ENCODE results near the gene BAAT. TPM values are rescaled to one million over a fixed set of nuclear protein-coding genes. Genes with fewer than 3 reads are reported as not detected.

Gene BAAT
- total and polyA plus RNA-seq, 8 donors, result 0.55 TPM; not detected in 7

Small RNAs within 50 kb of the gene (small RNA-seq; reads per million reads assigned to genes)
- 0 reads per million in 4 donors for gene RF00322

Other genes starting within 250 kb of the BAAT start
- gene MRPL50, start 13.6 kb upstream of the BAAT start, total RNA-seq, result 10 to 100 TPM in 3 of 5 donors, 1 to 10 TPM in 1, under 1 TPM in 1; 0.87 to 46.1 (median 22.8) TPM
- 10 to 100 TPM in 2 of 3 donors, 1 to 10 TPM in 1; 7.0 to 12.2 (median 11.8) TPM for gene MRPL50, start 13.6 kb upstream of the BAAT start, polyA plus RNA-seq
- gene ZNF189, start 13.8 kb upstream of the BAAT start, total RNA-seq, result 10 to 100 TPM in 4 of 5 donors, 1 to 10 TPM in 1; 7.0 to 52.2 (median 25.7) TPM
- 10 to 100 TPM in 1 of 3 donors, 1 to 10 TPM in 2; 5.8 to 10.8 (median 7.0) TPM for gene ZNF189, start 13.8 kb upstream of the BAAT start, polyA plus RNA-seq
- 100 to 1,000 TPM in 1 of 5 donors, 1 to 10 TPM in 2, under 1 TPM in 1, not detected in 1; 0.45 to 101 (median 2.4) TPM for gene ALDOB, start 50.8 kb upstream of the BAAT start, total RNA-seq
- 10 to 100 TPM in 1 of 3 donors, 1 to 10 TPM in 2; 1.1 to 13.0 (median 2.5) TPM for gene ALDOB, start 50.8 kb upstream of the BAAT start, polyA plus RNA-seq
- 10 to 100 TPM in 3 of 5 donors, 1 to 10 TPM in 2; 8.2 to 30.4 (median 14.8) TPM for gene RNF20, start 148.8 kb upstream of the BAAT start, total RNA-seq
- 10 to 100 TPM in 2 of 3 donors, 1 to 10 TPM in 1; 9.4 to 12.8 (median 12.0) TPM for gene RNF20, start 148.8 kb upstream of the BAAT start, polyA plus RNA-seq
- not detected for gene PPP3R2, start 210.0 kb upstream of the BAAT start, total RNA-seq
- gene PPP3R2, start 210.0 kb upstream of the BAAT start, polyA plus RNA-seq, result not detected